Posterior cingulate gyrus (tissue), 11 donors: ENCODE results near the gene TMED7.

Experiments
- DNase-seq, 10 donors: peaks; one replicate each; pipeline versions ENCODE4 v3.0.0 to v3.0.0-alpha.2; 2020 to 2021; ENCODE audit warnings: mixed read lengths in 3 of 10
- intact Hi-C: fragments of 100-400 bp; cut with DNase I; formaldehyde crosslinking; loops from one replicate; pipeline ENCODE4 v1.15.1; 2023

TMED7 gene

GRCh38 chr5:115629903-115630302 lies 4.1 kb upstream of the TMED7 start:
- intact Hi-C loops, result loop anchor here (10.0 kb wide), 1 partner anchor 85 kb away; the partner anchor contains the start of gene FEM1C
- no peak for DNase-seq

- intact Hi-C loops, result loop anchor here (10.0 kb wide), 1 partner anchor 83 kb away; the partner anchor contains the start of gene FEM1C
- no peak for DNase-seq
Observed at GRCh38 chr5:115627295-115627865, 1.5 kb upstream of the TMED7 start.

DNA sequence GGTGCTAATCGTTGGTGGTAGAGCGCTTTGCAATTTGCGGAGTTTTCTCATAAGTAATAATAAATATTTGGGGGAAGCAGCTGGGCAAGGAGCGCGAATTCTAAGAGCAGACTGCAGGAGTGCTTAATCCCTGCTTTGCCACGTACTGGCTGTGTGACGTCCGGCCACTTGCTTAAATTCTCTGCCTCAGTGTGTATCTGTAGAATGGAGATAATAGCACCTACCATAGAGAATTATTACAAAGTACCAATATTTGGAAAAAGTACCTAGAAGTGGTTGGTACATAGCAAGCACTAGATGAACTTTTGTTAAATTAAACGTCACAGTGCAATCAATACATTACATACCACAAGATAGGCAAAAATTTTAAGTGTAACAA lies 598 bp upstream of the TMED7 start:
- DNase-seq, result no peak
- intact Hi-C loops, result loop anchor here (1.0 to 10.0 kb wide), 2 partner anchors 82 to 215 kb away; partner anchors contain the start of genes AP3S1, ATG12 and FEM1C

- intact Hi-C loops, result loop anchor here (2.0 to 10.0 kb wide), 2 partner anchors 22 to 80 kb away; partner anchors contain the start of genes FEM1C and TICAM2
- DNase-seq, result no peak
Observed at GRCh38 chr5:115624994-115625393, 842 bp downstream of the TMED7 start.

DNA sequence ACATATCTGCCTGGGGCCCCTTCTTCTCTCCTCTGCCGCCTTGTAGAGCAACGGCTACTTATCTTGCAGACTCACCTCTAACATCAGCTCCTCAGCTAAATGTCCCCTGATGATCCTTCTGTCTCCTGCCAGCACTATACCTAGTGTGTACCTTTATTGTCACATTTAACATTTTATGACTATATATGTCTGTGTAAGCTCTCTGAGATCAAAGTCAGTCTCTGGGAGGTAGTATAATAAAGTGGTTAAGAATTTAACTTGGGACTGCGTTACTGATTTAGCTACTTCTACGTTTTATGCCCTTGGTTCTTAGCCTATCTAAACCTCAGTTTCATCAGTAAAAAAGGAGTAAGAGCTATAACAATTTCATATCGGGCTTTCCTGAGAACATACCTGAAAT lies 2.2 kb downstream of the TMED7 start:
- intact Hi-C loops, result loop anchor here (2.0 to 10.0 kb wide), 2 partner anchors 21 to 79 kb away; partner anchors contain the start of genes FEM1C and TICAM2
- DNase-seq, result no peak

DNA sequence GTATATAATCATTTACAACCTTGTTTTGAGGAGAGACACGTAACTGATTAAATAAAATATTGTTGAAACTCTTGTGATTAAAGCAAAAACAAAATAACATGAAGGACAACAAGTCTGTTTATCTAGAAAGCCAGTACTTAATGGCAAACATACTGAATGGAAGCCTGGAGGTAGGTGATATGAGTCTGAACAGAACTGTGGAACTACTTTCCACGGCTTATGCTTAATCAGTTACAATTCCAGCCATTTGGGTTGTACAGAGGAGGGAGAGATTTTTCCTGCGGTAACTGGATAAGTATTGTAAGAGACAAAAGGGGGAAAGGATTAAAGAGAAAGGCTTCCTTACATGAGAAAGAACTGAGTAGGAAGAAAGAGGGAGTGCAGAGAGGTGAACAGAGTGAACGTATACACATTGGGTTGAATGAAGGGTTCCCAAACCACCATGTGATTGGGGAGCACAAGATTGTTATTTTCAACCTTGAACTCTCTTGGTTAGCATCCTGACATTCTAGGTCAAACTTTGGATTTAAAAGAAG lies 4.4 kb downstream of the TMED7 start:
- intact Hi-C loops, result loop anchor here (10.0 kb wide), 1 partner anchor 77 kb away; the partner anchor contains the start of gene FEM1C
- no peak for DNase-seq

GRCh38 chr5:115616892-115617291 lies 8.9 kb downstream of the TMED7 start:
- intact Hi-C loops, result no loop called here
- no peak for DNase-seq

GRCh38 chr5:115616472-115616871 lies 9.4 kb downstream of the TMED7 start:
- intact Hi-C loops, result no loop called here

DNA sequence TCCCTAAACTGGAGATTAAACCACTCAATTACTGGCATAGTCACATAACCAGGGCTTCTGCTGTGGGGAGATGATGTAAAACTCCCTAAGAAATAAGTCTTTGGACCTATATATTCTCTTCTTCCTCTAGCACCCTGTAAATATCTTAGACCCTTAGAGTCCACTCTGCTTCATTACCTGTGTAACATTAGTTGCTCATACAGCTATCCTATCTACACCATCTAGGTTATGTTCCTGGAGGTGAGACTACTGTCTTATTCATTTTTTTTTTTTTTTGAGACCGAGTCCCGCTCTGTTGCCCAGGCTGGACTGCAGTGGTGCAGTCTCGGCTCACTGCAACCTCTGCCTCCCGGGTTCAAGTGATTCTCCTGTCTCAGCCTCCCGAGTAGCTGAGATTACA lies 14.0 kb downstream of the TMED7 start:
- DNase-seq, result no peak
- intact Hi-C loops, result no loop called here

More at GRCh38 chr5:115616472-115616871, 9.4 kb downstream of the TMED7 start:
- no peak for DNase-seq

DNA sequence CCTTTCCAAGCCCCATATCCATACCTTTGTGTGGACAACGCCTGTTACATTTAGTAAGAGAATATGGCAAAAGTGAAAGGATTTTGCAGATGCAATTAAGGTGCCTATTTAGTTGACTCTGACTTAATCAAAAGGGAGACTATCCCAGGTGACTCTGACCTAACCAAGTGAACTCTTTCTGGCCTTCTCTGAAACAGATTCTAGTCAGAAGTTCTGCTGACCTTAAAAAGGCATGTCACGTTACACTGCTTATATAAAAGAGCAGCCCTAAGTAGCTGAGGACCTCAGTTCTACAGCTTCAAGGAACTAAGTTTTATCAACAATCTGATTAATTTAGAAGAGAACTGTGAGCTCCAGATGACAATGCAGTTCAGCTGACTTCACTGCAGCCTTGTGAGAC lies 17.9 kb downstream of the TMED7 start:
- intact Hi-C loops, result no loop called here
- no peak for DNase-seq

DNA sequence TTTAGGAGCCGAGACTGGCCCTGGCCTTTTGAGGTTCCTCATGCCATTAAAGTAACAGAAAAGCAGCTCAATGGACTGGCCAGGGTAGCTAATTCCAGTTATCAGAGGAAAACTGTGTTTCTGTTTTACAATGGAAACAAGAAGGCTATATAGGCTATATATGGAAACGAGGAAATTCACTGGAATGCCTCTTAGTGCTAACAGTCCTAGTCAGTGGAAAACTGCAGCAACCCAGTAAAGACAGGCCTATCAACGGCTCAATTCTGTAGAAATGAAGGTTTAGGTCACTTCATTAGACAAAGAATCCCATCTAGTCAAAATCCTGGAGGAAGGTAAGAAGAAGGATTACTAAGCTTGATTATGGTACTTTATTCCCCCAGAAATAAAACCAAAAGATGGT lies 20.4 kb downstream of the TMED7 start:
- intact Hi-C loops, result no loop called here
- no peak for DNase-seq

- intact Hi-C loops, result loop anchor here (2.0 kb wide), 1 partner anchor 22 kb away; no protein-coding TSS in a partner anchor
- no peak for DNase-seq
Observed at GRCh38 chr5:115602591-115603125, 23.2 kb downstream of the TMED7 start.

DNA sequence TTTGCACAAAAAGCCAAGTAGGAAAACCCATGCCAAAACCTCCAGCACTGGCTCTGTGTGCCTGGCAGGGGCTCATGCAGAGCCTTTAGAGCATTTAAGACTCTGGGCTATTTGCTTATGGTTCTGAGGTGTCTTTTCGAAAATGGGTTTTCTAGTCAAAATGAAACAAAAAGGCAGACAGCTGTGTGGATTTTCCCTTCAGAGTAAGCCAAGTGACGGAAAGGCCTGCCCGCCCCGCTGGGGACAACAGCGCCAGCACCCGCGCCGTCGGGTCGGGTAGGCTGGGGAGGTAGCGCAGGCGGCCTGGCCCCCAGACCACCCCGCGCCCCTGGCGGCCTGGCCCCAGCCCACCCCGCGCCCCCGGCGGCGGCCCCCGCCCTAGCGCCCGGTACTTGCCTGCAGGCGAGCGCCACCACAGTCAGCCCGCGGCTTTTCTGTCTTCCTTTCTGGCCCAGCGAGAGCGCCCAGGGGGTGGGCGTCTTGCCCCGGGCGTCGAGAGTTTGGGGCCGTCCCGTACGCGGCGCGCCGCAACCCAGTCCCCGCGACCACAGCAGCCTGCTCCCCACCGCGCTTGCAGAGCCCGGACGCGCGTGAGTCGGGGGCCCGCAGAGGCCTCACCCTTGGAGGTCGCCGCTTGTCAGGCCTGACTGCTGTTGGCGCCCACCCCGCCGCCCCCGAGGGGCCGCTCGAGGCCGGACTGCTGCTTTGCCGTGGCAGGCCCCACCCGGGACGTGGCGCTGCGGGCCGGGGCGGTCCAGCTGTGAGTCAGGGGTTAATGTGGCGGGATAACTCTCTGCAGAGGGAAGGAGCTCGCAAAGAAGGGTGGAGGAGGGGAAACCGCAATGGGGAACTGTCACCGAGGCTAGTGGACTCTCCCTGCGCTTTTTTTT lies 23.9 kb downstream of the TMED7 start, which contains the start of gene TICAM2:
Gene TICAM2, minus strand, starts transcription at position 779 of the 890 bp plus-strand sequence. CDS start 21,223 bp downstream, outside the sequence.
- peak; percentile 54 to 96 (median 68) for DNase-seq
- intact Hi-C loops, result loop anchor here (2.0 kb wide), 1 partner anchor 23 kb away; no protein-coding TSS in a partner anchor

- DNase-seq, result no peak
- intact Hi-C loops, result no loop called here
Observed at GRCh38 chr5:115600766-115601165, 25.1 kb downstream of the TMED7 start.

- no peak for DNase-seq
- intact Hi-C loops, result no loop called here
Observed at GRCh38 chr5:115599924-115600323, 25.9 kb downstream of the TMED7 start.

DNA sequence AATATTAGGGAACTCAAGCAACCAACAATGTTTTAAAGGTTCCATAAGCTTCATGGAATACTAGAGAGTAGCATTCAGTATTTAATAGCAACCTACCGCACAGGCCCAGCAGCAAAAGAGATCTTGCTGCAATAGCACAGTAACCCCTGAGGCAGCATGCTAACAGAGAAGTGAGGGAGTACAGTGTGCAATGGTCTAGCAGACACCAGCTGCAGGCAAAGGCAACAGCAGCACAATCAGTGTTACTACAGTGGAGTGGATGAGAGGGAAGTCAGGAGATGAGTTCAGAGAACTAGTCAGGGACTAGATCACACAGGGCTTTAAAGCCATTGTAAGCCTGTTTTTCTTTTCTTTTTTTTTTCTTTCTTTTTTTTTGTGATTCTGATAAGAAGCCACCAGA lies 26.3 kb downstream of the TMED7 start:
- intact Hi-C loops, result no loop called here
- peak in 5 of 10 donors; percentile 17 to 82 (median 25) for DNase-seq

DNA sequence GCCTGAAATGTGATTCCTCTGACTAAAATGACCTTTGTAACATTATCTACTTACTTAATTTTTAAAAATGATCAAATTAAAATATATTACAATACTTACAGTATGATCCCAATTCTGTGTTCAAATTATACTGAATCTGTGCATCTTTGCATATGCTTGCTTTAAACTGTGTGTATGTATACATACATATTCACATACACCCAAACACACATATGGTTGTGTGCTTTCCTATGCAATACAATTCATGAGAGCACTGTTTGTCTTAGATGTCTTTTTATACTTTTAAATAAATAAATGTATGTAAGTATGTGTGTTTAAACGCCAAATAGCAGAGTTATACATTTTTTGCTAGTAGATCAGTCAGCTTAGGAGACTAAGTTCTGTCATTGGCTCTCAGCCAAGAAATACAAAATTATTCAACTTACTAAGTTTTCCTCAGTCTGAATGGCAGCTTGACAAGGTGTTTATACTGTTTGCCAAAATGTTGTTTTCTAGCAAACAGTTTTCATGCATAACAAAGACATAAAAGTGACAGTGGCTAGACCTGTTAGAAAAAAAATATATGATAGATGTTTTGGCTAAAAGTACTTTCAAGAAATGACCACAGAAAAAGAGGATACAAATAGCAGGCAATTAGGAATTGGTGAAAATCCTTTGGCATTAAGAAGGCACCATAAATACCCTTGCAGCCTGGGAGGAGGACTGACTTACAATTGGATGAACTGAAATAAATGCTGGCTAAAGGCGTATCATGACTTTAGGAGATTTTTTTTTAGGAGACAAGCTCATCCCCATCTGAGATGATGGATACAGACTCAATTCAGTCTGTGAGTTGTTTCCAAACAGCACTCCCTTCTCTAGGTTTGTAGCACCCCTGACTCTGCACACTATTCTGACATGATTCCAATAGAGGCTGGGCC lies 31.4 kb downstream of the TMED7 start:
- intact Hi-C loops, result no loop called here
- no peak for DNase-seq

DNA sequence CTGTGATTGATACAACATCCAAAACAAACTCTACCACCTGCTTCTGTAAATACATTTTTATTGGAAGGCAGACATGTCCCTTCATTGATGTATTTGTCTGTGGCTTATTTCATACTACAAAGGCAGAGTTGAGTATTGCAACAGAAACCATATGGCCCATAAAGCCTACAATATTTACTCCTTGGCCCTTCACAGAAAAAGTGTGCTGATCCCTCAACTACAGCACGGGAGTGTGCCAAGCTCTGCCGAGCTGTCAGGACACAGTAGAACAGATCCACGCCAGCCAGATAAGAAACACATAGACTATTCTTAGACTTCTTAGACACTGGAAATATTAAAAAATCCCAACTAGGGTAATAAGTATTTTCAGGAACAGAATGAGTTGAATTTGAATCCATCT lies 36.8 kb downstream of the TMED7 start:
- no peak for DNase-seq
- intact Hi-C loops, result loop anchor here (10.0 kb wide), 1 partner anchor 214 kb away; no protein-coding TSS in a partner anchor

DNA sequence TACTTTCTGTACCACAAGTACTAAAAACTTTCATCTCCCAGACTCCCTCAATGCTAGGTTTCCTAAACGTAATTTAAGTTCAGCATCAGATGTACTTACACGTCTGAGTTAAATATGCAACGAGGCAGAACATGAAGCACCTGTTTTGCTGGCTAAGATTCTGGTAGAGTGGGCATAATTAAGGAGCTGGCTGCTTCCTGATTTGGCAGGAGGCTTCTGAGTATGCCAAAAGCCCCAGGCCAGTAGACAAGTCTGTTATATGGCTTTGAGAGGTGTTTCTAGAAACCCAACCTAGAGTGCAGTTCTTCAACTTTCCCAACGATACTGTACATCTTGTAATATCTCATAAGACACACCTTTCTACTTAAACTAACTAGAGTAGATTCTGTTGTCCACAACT lies 37.2 kb downstream of the TMED7 start:
- intact Hi-C loops, result loop anchor here (10.0 kb wide), 1 partner anchor 214 kb away; no protein-coding TSS in a partner anchor
- DNase-seq, result no peak
